ENCODE data around the gene PCNX3. TPM values are rescaled to one million over a fixed set of nuclear protein-coding genes. Genes with fewer than 3 reads are reported as not detected.
A peak's percentile ranks its signal among the peaks of the same experiment; 100 is the strongest.

The PCNX3 gene
- total and polyA plus RNA-seq, 2 of the 4 experiments (the other 2 are of a cell fraction), result 5.6 to 33.2 TPM

- TF ChIP-seq, protein P1, sequence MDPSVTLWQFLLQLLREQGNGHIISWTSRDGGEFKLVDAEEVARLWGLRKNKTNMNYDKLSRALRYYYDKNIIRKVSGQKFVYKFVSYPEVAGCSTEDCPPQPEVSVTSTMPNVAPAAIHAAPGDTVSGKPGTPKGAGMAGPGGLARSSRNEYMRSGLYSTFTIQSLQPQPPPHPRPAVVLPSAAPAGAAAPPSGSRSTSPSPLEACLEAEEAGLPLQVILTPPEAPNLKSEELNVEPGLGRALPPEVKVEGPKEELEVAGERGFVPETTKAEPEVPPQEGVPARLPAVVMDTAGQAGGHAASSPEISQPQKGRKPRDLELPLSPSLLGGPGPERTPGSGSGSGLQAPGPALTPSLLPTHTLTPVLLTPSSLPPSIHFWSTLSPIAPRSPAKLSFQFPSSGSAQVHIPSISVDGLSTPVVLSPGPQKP (IDR thresholded peaks at IDR 0.05; ENCODE audit: borderline replicate concordance, low read depth, low read length), result no peak
Measured at GRCh38 chr11:65649656-65650546, 34.3 kb downstream of the PCNX3 start (continued).

GRCh38 chr11:65650547-65651338 lies 35.2 kb downstream of the PCNX3 start:
- no peak overlapping the region for H3K14ac ChIP-seq (replicated peaks; ENCODE audit: low read depth, low read length)
- peaks cover 4% of the 10 kb centered on the region; the same call in 1 of the 2 replicates for H4K20me1 ChIP-seq (ENCODE audit: insufficient read depth, low read length)
- dilution Hi-C loops (cut with HindIII; ENCODE audit: low sequenced_read_pairs, unreplicated experiment) (no loop called here), in situ Hi-C loops (cut with MboI; ENCODE audit: low sequenced_read_pairs) (no loop called here), intact Hi-C loops (cut with micrococcal nuclease) (no loop called here)
- no peak overlapping the region for H2BK5ac ChIP-seq (ENCODE audit: low read depth, low read length, poor library complexity, severe bottlenecking)
- H3K36me3 ChIP-seq (ENCODE audit: control insufficient read depth, insufficient read depth, low read length), result peaks cover 33% of the 10 kb centered on the region
- H3K18ac ChIP-seq (ENCODE audit: low read depth, low read length), result no peak overlapping the region
- H3K4me2 ChIP-seq (ENCODE audit: low read depth, low read length), result no peak overlapping the region
- H3K4ac ChIP-seq (ENCODE audit: low read depth, low read length), result no peak overlapping the region
- H3K27ac ChIP-seq (ENCODE audit: insufficient read depth, low read length), result no peak overlapping the region
- H2BK20ac ChIP-seq (ENCODE audit: low read depth, low read length), result no peak overlapping the region
- no peak for ATAC-seq (ENCODE audit: low read depth)
- no peak overlapping the region for H2AK5ac ChIP-seq (ENCODE audit: low read depth, low read length)
- H2AFZ ChIP-seq (replicated peaks; ENCODE audit: low read length, poor library complexity), result no peak overlapping the region
- WGBS, 2 experiments (ENCODE audit: extremely low coverage in 2 of 2, insufficient read length in 1 of 2), result 65% methylated on average over 4 of the region's 20 CpGs; no CpG with 5 or more reads in 1 of the 2 experiments
- no peaks in the 10 kb centered on the region for H3K27me3 ChIP-seq (ENCODE audit: control insufficient read depth, insufficient read depth, low read length)
- H2AK9ac ChIP-seq (replicated peaks; ENCODE audit: low read depth, low read length, poor library complexity), result peak overlapping the region; percentile 48
- H3K9me1 ChIP-seq (ENCODE audit: insufficient read depth, low read length), result peaks cover 18% of the 10 kb centered on the region
- no peak overlapping the region for H4K91ac ChIP-seq (ENCODE audit: insufficient read depth, low read depth, low read length)
- H3K23ac ChIP-seq (ENCODE audit: low read depth, low read length), result no peak overlapping the region
- peaks cover 16 to 30% of the 10 kb centered on the region in 2 experiments; a peak in 3 of 4 replicates for H3K79me1 ChIP-seq (ENCODE audit: low read depth in 1 of 2, low read length in 2 of 2)
- H4K8ac ChIP-seq (ENCODE audit: low read depth in 2 of 2, low read length in 2 of 2), result no peak overlapping the region
- no TSS peak for BruUV-seq (replicated peaks)
- no peak overlapping the region for H4K5ac ChIP-seq (ENCODE audit: low read depth, low read length)
- ChIA-PET POLR2A (ENCODE audit: unreplicated experiment) (no interaction called here), CTCF (no interaction called here)
- no peak overlapping the region for H3K56ac ChIP-seq (ENCODE audit: extremely low read depth, insufficient read depth, low read length)
- H3K9me3 ChIP-seq (ENCODE audit: control insufficient read depth, insufficient read depth, low read length), result no peaks in the 10 kb centered on the region
- H2BK120ac ChIP-seq (ENCODE audit: low read depth, low read length), result no peak overlapping the region
- no peak overlapping the region for H2BK15ac ChIP-seq (ENCODE audit: low read depth, low read length)
- no peak overlapping the region for H3K9ac ChIP-seq (ENCODE audit: low read depth, low read length)
- H3K4me3 ChIP-seq (ENCODE audit: insufficient read depth, low read depth, low read length), result no peak overlapping the region
- H3K4me1 ChIP-seq (ENCODE audit: control insufficient read depth, insufficient read depth, low read length), result peaks cover 18% of the 10 kb centered on the region
- no peak for DNase-seq
- no peak for TF ChIP-seq BHLHE40 (IDR thresholded peaks at IDR 0.05; ENCODE audit: low read depth, low read length)
- no peak for TF ChIP-seq CEBPB (IDR thresholded peaks at IDR 0.05; ENCODE audit: low read depth, low read length)
- TF ChIP-seq SMC3 (IDR thresholded peaks at IDR 0.05; ENCODE audit: low read depth, low read length), result no peak
- TF ChIP-seq RCOR1 (IDR thresholded peaks at IDR 0.05; ENCODE audit: insufficient replicate concordance, low read length), result no peak
- no peak for TF ChIP-seq NFE2L2 (IDR thresholded peaks at IDR 0.05; ENCODE audit: low read depth, low read length)
- TF ChIP-seq MAFK (IDR thresholded peaks at IDR 0.05; ENCODE audit: low read depth, low read length), result no peak
- TF ChIP-seq, protein P1 (IDR thresholded peaks at IDR 0.05; ENCODE audit: borderline replicate concordance, low read depth, low read length), result no peak
- TF ChIP-seq RFX5 (IDR thresholded peaks at IDR 0.05; ENCODE audit: low read depth, low read length), result no peak
- TF ChIP-seq POLR2A (IDR thresholded peaks at IDR 0.05; ENCODE audit: low read depth, low read length), result no peak
- no peak for TF ChIP-seq RAD21 (IDR thresholded peaks at IDR 0.05; ENCODE audit: low read length)
- TF ChIP-seq MAZ (IDR thresholded peaks at IDR 0.05; ENCODE audit: borderline replicate concordance, low read depth, low read length), result no peak
- no peak for TF ChIP-seq FOS (IDR thresholded peaks at IDR 0.05; ENCODE audit: low read depth, low read length)
- no peak for TF ChIP-seq CHD1 (IDR thresholded peaks at IDR 0.05; ENCODE audit: low read depth, low read length)
